Measurements from ENCODE around the gene ERMP1.
"Not testable (repeated sequence)": the region's sequence is repeated elsewhere in the genome, so short reads cannot be mapped to it uniquely, and the experiment has no call there.

ERMP1 gene

GRCh38 chr9:5818424-5819142 is 14.3 kb downstream of the ERMP1 start:
- DNase-seq (ENCODE audit: low spot score) = no peak
- no peak for FAIRE-seq

- FAIRE-seq = no peak
- peak; percentile 12 for DNase-seq (ENCODE audit: low spot score)
Measured at GRCh38 chr9:5817862-5818261, 15.1 kb downstream of the ERMP1 start.

- DNase-seq (ENCODE audit: low spot score) (no peak), FAIRE-seq (no peak)
Measured at GRCh38 chr9:5815461-5815860, 17.5 kb downstream of the ERMP1 start.

- no peak for DNase-seq (ENCODE audit: low spot score)
- no peak for FAIRE-seq
Measured at GRCh38 chr9:5813824-5814223, 19.1 kb downstream of the ERMP1 start.

- DNase-seq (ENCODE audit: low spot score) (no peak), FAIRE-seq (no peak)
Measured at GRCh38 chr9:5811751-5812150, 21.2 kb downstream of the ERMP1 start.

- FAIRE-seq (no peak), DNase-seq (ENCODE audit: low spot score) (no peak)
Measured at GRCh38 chr9:5805478-5805877, 27.4 kb downstream of the ERMP1 start.

GRCh38 chr9:5801739-5802113 is 31.2 kb downstream of the ERMP1 start:
- no peak for DNase-seq (ENCODE audit: low spot score)
- no peak for FAIRE-seq

GRCh38 chr9:5800969-5801738 is 31.8 kb downstream of the ERMP1 start:
- no peak for FAIRE-seq
- DNase-seq (ENCODE audit: low spot score) = no peak

- not testable (repeated sequence) for DNase-seq (ENCODE audit: low spot score); FAIRE-seq
Measured at GRCh38 chr9:5800378-5800777, 32.5 kb downstream of the ERMP1 start.

- peak; percentile 4 for DNase-seq (ENCODE audit: low spot score)
- FAIRE-seq = no peak
Measured at GRCh38 chr9:5799314-5799713, 33.6 kb downstream of the ERMP1 start.

- no peak for FAIRE-seq
- no peak for DNase-seq (ENCODE audit: low spot score)
Measured at GRCh38 chr9:5798581-5798980, 34.3 kb downstream of the ERMP1 start.

GRCh38 chr9:5796298-5796697 is 36.6 kb downstream of the ERMP1 start:
- no peak for DNase-seq (ENCODE audit: low spot score)
- no peak for FAIRE-seq

- no peak for FAIRE-seq
- DNase-seq (ENCODE audit: low spot score) = no peak
Measured at GRCh38 chr9:5793812-5794211, 39.1 kb downstream of the ERMP1 start.

GRCh38 chr9:5791870-5792269 is 41.0 kb downstream of the ERMP1 start:
- DNase-seq (ENCODE audit: low spot score) (no peak), FAIRE-seq (no peak)

GRCh38 chr9:5790923-5791322 is 42.0 kb downstream of the ERMP1 start:
- DNase-seq (ENCODE audit: low spot score) (no peak), FAIRE-seq (no peak)

- FAIRE-seq (no peak), DNase-seq (ENCODE audit: low spot score) (no peak)
Measured at GRCh38 chr9:5789489-5789888, 43.4 kb downstream of the ERMP1 start.

GRCh38 chr9:5787759-5788302 is 45.1 kb downstream of the ERMP1 start:
- no peak for FAIRE-seq
- DNase-seq (ENCODE audit: low spot score) = no peak

- FAIRE-seq (no peak), DNase-seq (ENCODE audit: low spot score) (no peak)
Measured at GRCh38 chr9:5787220-5787619, 45.7 kb downstream of the ERMP1 start.

GRCh38 chr9:5786370-5787127 is 46.4 kb downstream of the ERMP1 start:
- DNase-seq (ENCODE audit: low spot score) (no peak), FAIRE-seq (no peak)

GRCh38 chr9:5784526-5785315 is 48.2 kb downstream of the ERMP1 start:
- DNase-seq (ENCODE audit: low spot score) = no peak
- no peak for FAIRE-seq

GRCh38 chr9:5783982-5784381 is 48.9 kb downstream of the ERMP1 start:
- DNase-seq (ENCODE audit: low spot score) = no peak
- FAIRE-seq = no peak
